ENCODE measurements around the gene PHETA1.
A peak's percentile ranks its signal among the peaks of the same experiment; 100 is the strongest.
"Not testable (repeated sequence)": the region's sequence is repeated elsewhere in the genome, so short reads cannot be mapped to it uniquely, and the experiment has no call there.

The PHETA1 gene

DNA sequence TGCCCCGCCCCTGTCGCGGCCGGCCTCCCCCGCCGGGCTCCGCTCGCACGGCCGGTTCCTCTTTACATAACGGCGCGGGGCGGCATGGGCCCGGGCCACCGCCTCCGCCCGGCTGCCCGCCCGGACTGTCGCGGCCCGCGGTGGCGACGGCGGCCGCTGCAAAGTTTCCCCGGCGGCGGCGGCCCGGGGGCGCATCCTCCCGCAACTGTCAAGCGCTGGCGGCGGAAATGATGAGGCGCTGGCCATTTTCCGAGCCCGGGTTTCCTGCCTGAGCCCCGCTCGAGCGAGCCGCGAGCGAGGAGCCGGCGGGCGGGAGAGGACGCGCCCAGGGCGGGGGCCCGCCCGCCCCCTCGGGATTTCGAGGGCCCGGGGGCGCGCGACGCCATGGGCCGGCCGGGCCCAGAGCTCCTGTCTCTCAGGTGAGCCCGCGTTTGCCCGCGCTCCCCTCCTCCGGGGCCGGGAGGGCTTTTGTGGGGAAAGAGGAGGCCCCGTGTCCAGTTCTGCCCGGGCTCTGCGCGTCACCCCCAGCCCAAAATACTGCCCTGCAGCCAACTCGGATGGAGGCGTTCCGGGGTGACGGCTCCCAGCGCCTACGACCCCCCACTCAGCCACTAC lies 37.1 kb upstream of the PHETA1 start, which contains the start of gene SH2B3:
SH2B3 (plus strand) TSS at position 65 of the 615 bp plus-strand sequence. CDS start 12,223 bp downstream, outside the sequence.
- no peak for FAIRE-seq
- no peak for DNase-seq (ENCODE audit: low spot score)

DNA sequence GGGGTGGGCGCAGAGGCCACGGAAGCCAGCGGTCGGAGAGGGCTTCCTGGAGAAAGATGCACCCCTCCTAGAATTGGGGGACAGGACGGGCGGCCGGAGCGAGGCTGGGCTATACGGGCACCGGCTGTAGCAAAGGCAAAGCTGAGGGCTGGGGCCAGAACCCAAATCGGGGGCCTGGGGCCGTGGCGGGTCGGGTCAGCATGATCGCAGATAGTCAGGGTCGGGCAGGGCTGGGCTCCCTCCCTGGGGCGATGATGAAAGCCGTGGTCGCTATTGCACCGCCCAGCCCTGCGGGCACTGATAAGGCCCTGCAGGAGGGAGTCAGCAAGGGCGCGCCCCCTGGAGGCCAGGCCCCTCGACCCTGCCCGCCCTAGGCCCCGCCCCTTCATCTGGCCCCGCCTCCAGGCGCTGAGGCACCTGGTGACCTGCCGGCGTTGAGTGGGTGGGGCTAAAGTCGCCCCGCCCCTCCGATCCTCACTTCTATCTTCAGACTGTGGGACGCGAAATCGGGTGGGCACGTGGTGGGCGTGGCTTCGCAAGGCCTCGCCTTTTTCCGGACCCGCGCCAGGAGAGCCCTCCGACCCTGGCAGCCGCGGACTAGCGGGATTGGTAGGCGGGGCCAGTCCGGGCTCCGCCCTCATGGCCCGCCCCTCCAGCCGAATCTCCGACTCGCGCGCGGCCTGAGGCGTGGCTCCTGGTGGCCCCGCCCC lies 36.4 kb upstream of the PHETA1 start:
- no peak for FAIRE-seq

DNA sequence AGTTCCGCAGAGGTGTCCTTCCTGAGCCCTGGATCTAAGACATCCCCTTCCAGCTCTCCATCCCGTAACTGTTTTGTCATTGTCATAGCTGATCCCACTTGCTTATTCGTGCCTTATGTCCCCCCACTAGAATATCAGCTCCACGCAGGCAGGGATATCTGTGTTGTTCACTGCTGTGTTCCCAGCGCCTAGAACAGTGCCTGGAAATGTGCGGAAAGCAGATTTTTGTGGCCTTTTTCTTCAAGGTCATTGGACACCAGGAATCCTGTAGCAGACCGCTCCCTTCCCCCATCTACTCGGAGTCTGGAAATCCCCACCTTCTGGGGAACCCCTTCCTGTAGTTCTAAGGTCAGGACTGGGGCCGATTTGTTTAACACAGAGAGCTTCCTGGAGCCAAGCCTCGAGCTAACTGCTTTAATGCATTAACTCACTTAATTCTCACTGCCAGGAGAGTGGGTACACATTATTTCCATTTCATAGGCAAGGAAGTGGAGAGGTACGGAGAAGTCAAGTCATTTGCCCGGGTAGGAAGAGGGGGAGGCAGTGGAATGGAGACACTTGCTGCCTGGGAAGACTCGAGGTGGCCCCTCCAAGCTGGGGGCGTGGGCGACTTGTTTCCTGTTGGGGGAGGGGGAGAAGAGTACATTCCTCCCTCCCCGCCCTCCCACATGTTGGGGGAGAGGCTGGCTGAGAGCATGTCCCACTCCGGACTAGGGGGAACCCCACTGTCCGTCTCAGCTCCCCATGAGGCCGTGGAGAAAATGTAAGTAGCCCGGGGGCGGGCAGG lies 35.7 kb upstream of the PHETA1 start:
- FAIRE-seq (no peak), DNase-seq (ENCODE audit: low spot score) (peak; percentile 79)

More for the DNA sequence above, 36.4 kb upstream of the PHETA1 start:
- peak; percentile 94 for DNase-seq (ENCODE audit: low spot score)

GRCh38 chr12:111402490-111402824 lies 33.6 kb upstream of the PHETA1 start:
- FAIRE-seq; DNase-seq (ENCODE audit: low spot score): not testable (repeated sequence)

- FAIRE-seq, result no peak
- no peak for DNase-seq (ENCODE audit: low spot score)
Measured at GRCh38 chr12:111401167-111401605, 32.3 kb upstream of the PHETA1 start.

GRCh38 chr12:111399741-111400404 lies 31.0 kb upstream of the PHETA1 start:
- FAIRE-seq; DNase-seq (ENCODE audit: low spot score): not testable (repeated sequence)

DNA sequence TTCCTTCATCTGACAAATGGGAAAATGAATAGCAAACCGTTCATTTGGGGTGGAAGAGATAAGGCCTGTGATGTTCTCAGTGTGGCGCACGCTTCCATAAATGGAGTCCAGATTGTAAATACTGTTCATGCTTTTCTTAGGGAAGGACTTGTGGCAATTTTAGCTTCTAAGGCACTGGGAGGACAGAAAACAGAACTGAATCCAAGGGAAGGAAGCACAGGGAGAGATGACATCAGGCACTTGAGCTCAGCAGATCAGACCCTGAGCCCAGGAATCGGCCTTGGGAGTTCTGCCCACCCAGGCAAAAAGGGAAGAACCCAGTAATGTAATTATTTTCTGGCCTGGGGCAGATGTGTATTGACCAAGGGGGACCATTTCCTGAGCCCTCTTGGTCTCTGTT lies 29.6 kb upstream of the PHETA1 start:
- FAIRE-seq, result no peak
- DNase-seq (ENCODE audit: low spot score), result no peak

GRCh38 chr12:111396726-111397445 lies 28.0 kb upstream of the PHETA1 start:
- FAIRE-seq (no peak), DNase-seq (ENCODE audit: low spot score) (peak; percentile 73)

GRCh38 chr12:111396271-111396670 lies 27.4 kb upstream of the PHETA1 start:
- not testable (repeated sequence) for DNase-seq (ENCODE audit: low spot score); FAIRE-seq

DNA sequence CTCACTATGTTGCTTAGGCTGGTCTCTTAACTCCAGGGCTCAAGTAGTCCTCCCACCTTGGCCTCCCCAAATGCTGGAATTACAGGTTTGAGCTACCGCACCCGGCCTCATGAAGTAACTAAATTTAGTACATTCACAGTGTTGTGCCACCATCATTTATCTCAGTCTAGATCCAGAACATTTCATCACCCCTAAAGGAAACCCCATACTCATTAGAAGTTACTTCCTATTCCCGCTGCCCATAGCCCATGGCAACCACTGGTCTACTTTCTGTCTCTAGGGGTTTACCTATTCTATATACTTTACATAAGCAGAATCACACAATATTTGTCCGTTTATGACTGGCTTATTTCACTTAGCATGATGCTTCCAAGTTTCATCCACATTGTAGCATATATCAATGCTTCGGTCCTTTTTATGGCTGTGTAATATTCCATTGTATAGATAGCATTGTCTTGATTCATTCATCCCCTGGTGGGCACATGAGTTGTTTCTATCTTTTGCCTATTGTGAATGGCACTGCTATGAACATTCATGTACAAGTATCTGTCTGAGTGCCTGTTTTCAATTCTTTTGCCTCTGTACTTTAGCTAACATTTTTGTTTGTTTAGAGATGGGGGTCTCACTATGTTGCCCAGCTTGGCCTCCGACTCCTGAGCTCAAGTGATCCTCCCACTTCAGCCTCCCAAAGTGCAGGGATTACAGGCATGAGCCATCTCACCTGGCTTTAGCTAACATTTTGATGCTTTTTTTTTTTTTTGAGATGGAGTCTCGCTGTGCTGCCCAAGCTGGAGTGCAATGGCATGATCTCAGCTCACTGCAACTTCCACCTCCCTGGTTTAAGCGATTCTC lies 26.7 kb upstream of the PHETA1 start:
- DNase-seq (ENCODE audit: low spot score), result no peak
- no peak for FAIRE-seq

GRCh38 chr12:111394480-111394879 lies 25.6 kb upstream of the PHETA1 start:
- FAIRE-seq (no peak), DNase-seq (ENCODE audit: low spot score) (no peak)

DNA sequence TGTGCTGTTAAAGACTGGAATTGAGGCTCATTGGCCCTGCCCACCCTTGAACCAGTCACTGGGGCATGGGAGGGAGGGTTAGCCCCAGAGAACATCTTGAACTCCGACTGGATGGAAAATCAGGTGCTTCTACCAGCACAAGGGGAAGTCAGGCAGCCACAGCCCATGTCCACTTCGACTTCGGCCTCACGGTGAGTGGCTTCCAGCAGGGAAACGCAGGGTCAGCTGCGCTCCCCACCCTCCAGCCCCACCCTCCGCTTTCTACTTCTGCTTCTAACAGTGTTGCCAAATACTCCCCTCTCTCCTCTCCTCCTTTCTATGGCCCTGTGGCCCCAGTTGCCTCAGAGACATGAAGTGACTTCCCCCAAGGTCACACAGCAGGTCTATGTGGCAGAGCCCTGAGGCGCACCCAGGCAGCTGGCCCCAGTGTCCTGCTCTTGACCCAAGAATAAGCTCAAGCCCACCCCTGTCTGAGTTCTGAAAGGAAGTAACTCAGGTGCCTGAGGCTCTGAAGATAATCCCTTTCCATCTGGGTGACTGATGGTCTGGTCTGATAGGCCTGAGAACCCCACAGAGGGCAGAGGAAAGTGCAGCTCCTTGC lies 24.9 kb upstream of the PHETA1 start:
- DNase-seq (ENCODE audit: low spot score) (no peak), FAIRE-seq (no peak)

DNA sequence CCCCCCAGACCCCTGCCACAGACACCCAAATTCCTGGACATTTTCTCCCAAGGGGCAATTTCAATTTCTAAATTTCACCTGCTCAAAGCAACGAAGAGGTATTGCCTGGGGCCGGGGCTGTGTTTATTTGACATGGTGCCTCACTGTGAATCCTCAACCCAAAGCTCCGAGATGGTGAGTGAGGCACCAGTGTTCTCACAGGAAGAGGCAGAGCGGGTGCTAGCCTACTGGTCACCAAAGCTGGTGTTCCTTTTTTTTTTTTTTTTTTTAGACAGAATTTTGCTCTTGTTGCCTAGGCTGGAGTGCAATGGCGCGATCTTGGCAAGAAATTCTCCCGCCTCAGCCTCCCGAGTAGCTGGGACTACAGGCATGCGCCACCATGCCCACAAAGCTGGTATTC lies 22.0 kb upstream of the PHETA1 start:
- FAIRE-seq, result no peak
- DNase-seq (ENCODE audit: low spot score), result no peak

DNA sequence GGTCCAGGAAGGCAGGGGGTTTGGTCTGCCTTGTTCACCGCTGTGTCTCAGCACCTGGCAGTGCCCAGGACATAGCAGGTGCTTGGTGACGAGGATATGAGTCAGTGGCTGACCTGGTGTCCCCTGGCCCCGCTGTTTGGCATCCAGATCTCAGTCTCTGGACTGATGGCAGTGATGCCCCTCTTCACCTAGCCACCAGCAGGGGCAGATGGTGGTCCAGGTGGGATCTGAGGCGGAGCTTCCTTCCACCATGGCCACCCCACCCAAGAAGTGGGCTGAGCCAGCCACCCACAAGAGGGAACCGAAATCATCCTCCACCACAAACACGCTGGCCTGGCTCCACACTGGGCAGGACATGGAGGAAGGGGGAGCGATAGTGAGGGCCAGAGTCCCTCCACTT lies 20.7 kb upstream of the PHETA1 start:
- DNase-seq (ENCODE audit: low spot score) (no peak), FAIRE-seq (no peak)

DNA sequence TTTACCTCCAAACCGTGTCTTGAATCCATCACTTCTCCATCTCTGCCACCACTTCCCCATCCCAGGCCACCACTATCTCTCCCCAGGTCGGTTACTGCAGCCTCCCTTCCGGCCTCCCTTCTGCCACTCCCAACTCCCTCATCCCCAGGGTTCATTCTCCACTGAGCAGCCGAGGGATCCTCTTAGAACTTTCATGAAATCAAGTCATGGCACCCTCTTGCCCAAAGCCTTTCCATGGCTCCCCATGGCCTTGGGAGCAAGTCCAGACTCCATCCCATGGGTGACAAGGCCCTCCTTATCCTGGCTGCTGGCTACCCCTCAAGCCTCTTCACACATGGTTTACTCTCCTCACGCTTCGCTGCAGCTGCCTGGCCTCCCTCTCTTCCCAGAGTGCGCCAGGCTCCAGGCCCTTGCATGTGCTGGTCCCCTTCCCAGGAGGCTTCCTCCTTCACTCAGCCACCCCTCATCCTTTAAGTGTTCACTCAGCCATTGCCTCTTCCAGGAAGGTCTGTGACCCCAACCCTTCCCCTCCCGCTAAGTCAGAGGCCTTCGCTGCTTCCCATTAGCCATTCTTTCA lies 18.9 kb upstream of the PHETA1 start:
- peak; percentile 61 for DNase-seq (ENCODE audit: low spot score)
- FAIRE-seq, result peak; percentile 85

GRCh38 chr12:111386885-111387284 lies 18.0 kb upstream of the PHETA1 start:
- no peak for FAIRE-seq
- no peak for DNase-seq (ENCODE audit: low spot score)

- DNase-seq (ENCODE audit: low spot score) (no peak), FAIRE-seq (no peak)
Measured at GRCh38 chr12:111384596-111384995, 15.7 kb upstream of the PHETA1 start.

DNA sequence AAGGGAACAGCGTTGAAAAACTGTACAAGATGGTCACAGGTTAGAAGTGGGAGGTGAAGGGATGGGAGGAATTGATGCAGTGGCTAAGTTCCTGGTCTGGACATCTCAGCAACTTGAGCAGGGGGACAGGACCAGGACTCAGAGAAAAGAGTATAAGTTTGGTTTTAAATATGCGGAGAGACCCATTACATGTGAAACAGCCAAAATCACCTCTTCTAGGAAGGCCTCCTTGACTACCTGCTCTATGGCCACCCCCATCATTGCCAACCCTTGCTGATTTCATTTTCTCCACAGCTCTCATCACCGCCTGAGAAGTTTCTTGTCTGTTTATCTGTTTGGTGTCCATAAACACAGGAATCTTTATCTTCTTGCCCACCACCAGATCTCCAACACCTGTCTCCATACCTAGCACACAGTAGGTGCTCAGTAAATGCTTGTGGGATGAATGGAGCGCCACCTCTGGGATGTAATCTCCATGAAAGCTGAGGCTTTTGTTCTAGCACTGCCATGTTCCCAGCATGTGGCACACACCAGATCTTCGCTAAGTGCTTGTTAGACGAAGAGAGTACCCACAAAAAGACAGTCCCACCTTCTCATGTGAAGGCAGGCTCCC lies 11.2 kb upstream of the PHETA1 start:
- DNase-seq (ENCODE audit: low spot score) (no peak), FAIRE-seq (no peak)

- no peak for DNase-seq (ENCODE audit: low spot score)
- FAIRE-seq, result no peak
Measured at GRCh38 chr12:111377440-111377839, 8.5 kb upstream of the PHETA1 start.

Data from RCC 7860 (cell line).